Duodenal mucosa (tissue), 2 donors: Measurements from ENCODE around the gene CRIP2.
A peak's percentile ranks its signal among the peaks of the same experiment; 100 is the strongest.

Experiments
- H3K27ac ChIP-seq: one replicate; pipeline ENCODE4 v1.7.0; 2013; ENCODE audit warnings: low read depth, low read length
- H3K27me3 ChIP-seq, 2 donors: one replicate each; pipeline ENCODE4 v1.7.0; 2013; ENCODE audit warnings: low read length in 2 of 2, control low read depth in 1 of 2; ENCODE audit not compliant: insufficient read depth in 2 of 2, control insufficient read depth in 1 of 2
- H3K36me3 ChIP-seq, 2 donors: one replicate each; pipeline ENCODE4 v1.7.0; 2013; ENCODE audit warnings: low read length in 2 of 2, control low read depth in 1 of 2; ENCODE audit not compliant: insufficient read depth in 2 of 2, control insufficient read depth in 1 of 2
- H3K4me1 ChIP-seq, 2 donors: one replicate each; pipeline ENCODE4 v1.7.0; 2013; ENCODE audit warnings: low read length in 2 of 2, control low read depth in 1 of 2; ENCODE audit not compliant: insufficient read depth in 2 of 2, control insufficient read depth in 1 of 2
- H3K4me3 ChIP-seq, 2 donors: one replicate each; pipeline ENCODE4 v1.7.0; 2013; ENCODE audit warnings: low read length in 2 of 2, low read depth in 1 of 2
- H3K9ac ChIP-seq, 2 donors: one replicate each; pipeline ENCODE4 v1.7.0; 2013; ENCODE audit warnings: low read length in 2 of 2, low read depth in 1 of 2
- H3K9me3 ChIP-seq, 2 donors: one replicate each; pipeline ENCODE4 v1.7.0; 2013; ENCODE audit warnings: low read length in 2 of 2, control low read depth in 1 of 2; ENCODE audit not compliant: control insufficient read depth in 1 of 2

Gene CRIP2, protein sequence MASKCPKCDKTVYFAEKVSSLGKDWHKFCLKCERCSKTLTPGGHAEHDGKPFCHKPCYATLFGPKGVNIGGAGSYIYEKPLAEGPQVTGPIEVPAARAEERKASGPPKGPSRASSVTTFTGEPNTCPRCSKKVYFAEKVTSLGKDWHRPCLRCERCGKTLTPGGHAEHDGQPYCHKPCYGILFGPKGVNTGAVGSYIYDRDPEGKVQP

DNA sequence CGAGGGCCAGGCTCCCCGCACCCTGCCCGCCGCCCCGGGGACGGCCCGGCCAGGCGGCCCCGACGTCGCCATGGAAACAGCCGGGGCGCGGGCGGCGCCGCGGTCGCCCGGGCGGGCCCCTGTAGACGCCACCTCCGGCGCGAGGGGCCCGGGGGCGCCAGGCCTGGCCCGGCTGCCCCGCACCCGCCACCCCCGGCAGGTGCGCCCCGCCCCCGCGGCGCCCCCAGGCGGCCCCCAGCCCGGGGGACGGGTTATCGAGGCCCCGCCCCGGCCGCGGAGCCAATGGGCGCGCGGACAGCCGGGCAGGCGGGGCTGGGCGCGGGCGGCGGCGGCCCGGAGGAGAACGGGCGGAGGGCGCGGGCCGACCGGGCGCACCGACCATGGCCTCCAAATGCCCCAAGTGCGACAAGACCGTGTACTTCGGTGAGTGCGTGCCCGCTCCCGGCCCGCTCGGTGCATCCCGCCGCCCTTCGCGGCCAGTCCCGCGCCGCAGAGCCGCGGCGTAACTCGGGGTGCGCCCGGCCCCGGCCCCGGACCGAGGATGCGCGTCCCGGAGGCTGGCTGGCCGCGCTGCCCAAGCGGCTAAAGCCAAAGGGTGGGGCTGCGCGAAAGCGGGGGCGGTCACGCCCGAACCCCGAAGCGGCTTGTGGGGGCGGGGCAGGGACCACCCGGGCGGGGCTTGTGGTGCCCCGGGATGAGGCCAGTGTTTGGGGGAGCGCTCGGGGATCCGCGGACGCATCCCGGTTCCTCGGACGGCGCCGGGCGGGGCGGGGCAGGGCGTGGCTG is at the start of gene CRIP2:
Gene CRIP2 (plus strand): TSS at position 339 of the 786 bp plus-strand sequence. CDS start 42 bp downstream, at position 381.
- peaks cover 35 to 37% of the 10 kb centered on the region in 2 donors for H3K27me3 ChIP-seq
- peak within 1 kb of the TSS; percentile 32 to 33 for H3K9ac ChIP-seq
- peak within 1 kb of the TSS; percentile 85 for H3K27ac ChIP-seq
- H3K4me1 ChIP-seq, result peaks cover 23 to 35% of the 10 kb centered on the region in 2 donors
- peak within 1 kb of the TSS; percentile 59 to 62 for H3K4me3 ChIP-seq
- H3K36me3 ChIP-seq, result no peaks in the 10 kb centered on the region
- H3K9me3 ChIP-seq, result no peaks in the 10 kb centered on the region

DNA sequence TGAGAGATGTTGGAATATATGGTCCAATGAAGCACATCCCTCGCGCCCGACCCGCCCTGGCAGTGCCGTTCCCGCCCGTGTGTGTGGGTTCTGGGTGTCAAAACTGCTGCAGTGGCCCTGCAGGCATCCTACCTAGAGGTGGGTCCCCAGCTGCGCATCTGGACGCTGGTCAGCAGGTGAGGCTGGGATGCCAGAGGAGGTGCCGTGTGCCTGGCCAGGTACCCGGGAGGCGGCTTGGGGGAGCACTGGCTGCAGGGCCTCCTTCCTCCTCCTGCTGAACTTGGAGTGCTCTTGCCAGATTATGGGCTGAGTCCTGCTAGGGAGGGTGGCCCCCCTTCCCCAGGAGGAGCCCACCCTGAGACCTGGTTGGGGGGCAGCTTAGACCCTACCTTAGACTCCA is 49.8 kb upstream of the CRIP2 start:
- Histone ChIP-seq H3K4me1 (peaks cover 6 to 20% of the 10 kb centered on the region in 2 donors), H3K27me3 (no peaks in the 10 kb centered on the region), H3K36me3 (peaks cover 0 to 5% of the 10 kb centered on the region in 2 donors)

DNA sequence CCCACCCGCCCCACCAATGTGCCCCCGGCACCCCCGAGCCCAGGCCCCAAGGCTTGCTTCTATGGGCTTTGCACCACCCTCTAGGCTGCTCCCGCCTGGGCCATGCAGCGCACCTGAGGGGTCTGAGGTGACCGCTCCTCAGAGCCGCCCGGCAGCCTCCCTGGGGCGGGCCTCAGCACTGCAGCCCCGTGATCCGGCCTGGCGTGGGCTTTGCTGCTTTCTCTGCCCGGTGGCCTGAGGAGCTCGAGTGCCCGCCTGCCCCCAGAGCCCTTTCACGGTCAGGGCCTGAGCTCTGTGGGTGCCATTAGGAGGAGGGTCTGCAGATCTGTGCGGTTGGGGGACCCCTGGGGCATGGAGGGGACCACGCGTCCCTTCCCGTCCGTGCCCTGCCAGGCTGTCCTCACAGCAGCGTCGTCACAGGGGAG is 48.8 kb upstream of the CRIP2 start:
- H3K4me3 ChIP-seq, result no peak overlapping the region
- no peaks in the 10 kb centered on the region for H3K9me3 ChIP-seq
- no peak overlapping the region for H3K27ac ChIP-seq
- H3K36me3 ChIP-seq, result peaks cover 0 to 8% of the 10 kb centered on the region in 2 donors
- no peaks in the 10 kb centered on the region for H3K27me3 ChIP-seq
- no peak overlapping the region for H3K9ac ChIP-seq
- H3K4me1 ChIP-seq, result peaks cover 6 to 14% of the 10 kb centered on the region in 2 donors

More for the DNA sequence above, 49.8 kb upstream of the CRIP2 start:
- H3K9ac ChIP-seq, result no peak overlapping the region
- no peaks in the 10 kb centered on the region for H3K9me3 ChIP-seq
- no peak overlapping the region for H3K4me3 ChIP-seq
- H3K27ac ChIP-seq, result no peak overlapping the region

DNA sequence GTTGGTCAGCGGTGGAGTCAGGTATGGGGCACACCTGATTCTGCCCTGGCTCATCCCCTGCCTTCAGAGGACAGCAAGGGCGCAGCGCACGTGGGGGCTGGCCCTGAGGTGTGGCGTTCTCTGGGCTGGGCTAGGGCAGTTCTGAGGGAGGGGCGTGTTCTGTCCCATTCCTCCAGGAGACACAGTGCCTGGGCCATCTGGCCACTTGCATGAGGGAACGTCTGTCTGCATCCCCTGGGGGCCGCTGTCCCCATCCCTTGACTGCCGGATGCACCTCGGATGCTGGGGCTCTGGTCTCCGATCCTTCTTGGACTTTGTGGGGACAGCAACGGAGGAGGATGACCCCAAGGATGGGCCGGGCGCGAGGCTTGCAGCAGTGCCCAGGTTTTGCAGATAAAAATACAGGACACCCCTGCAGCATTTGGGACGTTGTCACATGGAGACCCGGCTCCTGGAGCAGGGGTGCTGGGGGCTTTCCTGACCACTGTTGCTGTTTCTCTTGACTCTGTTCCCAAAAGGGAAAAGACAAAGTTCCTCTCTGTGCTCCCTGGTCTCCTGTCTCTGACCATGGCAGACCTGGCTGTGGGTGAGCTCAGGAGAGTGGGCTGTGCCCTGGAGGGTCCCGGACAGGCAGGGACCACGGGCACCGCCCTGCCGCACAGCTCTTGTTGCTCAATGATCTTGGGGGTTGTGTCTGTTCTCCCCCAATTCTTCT is 48.0 kb upstream of the CRIP2 start:
- Histone ChIP-seq H3K9me3 (no peaks in the 10 kb centered on the region), H3K4me1 (peaks cover 6% of the 10 kb centered on the region in 2 donors), H3K27me3 (no peaks in the 10 kb centered on the region), H3K4me3 (no peak overlapping the region), H3K36me3 (peaks cover 0 to 8% of the 10 kb centered on the region in 2 donors), H3K9ac (no peak overlapping the region), H3K27ac (no peak overlapping the region)

DNA sequence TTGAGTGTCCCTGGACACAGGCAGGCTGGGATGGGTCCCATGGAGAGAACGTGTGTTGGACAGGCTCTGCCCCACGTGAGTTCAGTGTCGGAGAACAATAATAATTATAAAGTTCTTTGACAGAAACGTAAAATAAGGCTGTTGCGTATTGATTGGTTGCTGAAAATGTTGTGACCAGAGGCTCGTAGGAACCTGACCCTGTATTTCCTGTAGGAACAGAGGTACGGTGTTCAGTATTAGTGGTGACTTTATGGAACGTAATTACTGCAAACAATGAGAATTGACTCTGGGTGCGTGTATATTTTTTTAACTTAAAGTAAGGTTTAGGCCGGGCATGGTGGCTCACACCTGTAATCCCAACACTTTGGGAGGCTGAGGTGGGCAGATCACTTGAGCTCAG is 47.2 kb upstream of the CRIP2 start:
- Histone ChIP-seq H3K9me3 (no peaks in the 10 kb centered on the region), H3K27me3 (no peaks in the 10 kb centered on the region), H3K4me1 (no peaks in the 10 kb centered on the region), H3K4me3 (no peak overlapping the region), H3K36me3 (peaks cover 0 to 8% of the 10 kb centered on the region in 2 donors), H3K9ac (no peak overlapping the region), H3K27ac (no peak overlapping the region)

DNA sequence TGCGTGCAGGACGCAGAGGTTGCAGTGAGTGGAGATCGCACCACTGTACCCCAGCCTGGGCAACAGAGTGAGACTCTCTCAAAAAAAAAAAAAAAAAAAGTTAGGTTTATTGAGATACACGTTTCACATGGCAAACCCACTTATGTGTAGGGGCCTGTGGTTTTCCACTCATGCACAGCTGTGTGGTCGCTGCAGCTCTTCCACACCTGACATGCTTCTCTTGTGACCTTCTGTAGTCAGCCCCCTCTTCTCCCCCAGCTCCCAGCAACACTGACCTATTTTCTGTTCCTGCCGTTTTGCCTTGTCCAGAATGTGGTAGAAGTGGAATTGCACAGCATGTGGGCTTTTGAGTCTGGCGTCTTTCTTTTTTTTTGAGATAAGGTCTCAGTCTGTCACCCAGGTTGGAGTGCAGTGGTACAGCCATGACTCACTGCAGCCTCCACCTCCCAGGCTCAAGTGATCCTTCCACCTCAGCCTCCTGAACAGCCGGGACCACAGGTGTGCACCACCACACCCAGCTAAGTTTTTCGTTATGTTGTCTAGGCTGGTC is 46.6 kb upstream of the CRIP2 start:
- H3K4me1 ChIP-seq, result no peaks in the 10 kb centered on the region
- no peak overlapping the region for H3K4me3 ChIP-seq
- no peaks in the 10 kb centered on the region for H3K27me3 ChIP-seq
- no peak overlapping the region for H3K27ac ChIP-seq
- H3K9ac ChIP-seq, result no peak overlapping the region
- H3K36me3 ChIP-seq, result peaks cover 0 to 8% of the 10 kb centered on the region in 2 donors
- no peaks in the 10 kb centered on the region for H3K9me3 ChIP-seq

DNA sequence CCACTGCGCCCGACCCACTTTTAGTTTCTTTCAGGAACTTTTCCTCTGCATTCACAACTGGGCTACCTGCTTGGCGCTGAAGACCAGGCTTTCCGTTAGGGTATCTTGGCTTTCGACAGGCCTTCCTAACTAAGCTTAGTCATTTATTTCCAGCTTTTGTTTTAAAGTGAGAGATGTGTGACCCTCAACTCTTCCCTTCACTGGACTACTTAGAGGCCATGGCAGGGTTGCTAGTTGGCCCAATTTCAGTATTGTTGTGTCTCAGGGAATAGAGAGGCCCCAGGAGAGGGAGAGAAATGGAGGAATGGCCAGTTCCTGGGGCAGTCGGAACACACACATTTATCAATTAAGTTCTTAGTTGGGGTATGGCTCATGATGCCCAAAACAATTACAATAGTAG is 44.6 kb upstream of the CRIP2 start:
- Histone ChIP-seq H3K4me1 (no peaks in the 10 kb centered on the region), H3K4me3 (no peak overlapping the region), H3K27ac (no peak overlapping the region), H3K27me3 (no peaks in the 10 kb centered on the region), H3K9ac (no peak overlapping the region), H3K36me3 (peaks cover 0 to 8% of the 10 kb centered on the region in 2 donors), H3K9me3 (no peaks in the 10 kb centered on the region)

DNA sequence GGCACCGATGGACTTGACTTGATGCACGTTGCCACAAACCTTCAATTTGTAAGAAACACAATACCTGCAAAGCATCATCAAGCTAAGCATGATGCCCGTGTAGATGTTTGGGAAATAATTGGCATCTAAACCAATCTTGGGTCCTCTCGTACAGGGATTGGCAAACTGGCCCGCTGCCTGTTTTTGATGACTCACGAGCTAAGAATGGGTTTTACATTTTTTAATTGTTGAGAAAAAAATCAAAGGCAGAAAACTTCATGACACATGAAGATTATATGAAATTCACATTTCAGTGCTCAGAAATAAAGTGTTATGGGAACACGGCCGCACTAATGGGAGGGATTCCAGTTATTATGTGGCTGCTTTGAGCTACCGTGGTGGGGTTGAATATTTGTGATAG is 44.1 kb upstream of the CRIP2 start:
- H3K4me3 ChIP-seq, result no peak overlapping the region
- H3K27ac ChIP-seq, result no peak overlapping the region
- no peaks in the 10 kb centered on the region for H3K27me3 ChIP-seq
- H3K36me3 ChIP-seq, result peaks cover 0 to 8% of the 10 kb centered on the region in 2 donors
- no peaks in the 10 kb centered on the region for H3K9me3 ChIP-seq
- no peak overlapping the region for H3K9ac ChIP-seq
- no peaks in the 10 kb centered on the region for H3K4me1 ChIP-seq

DNA sequence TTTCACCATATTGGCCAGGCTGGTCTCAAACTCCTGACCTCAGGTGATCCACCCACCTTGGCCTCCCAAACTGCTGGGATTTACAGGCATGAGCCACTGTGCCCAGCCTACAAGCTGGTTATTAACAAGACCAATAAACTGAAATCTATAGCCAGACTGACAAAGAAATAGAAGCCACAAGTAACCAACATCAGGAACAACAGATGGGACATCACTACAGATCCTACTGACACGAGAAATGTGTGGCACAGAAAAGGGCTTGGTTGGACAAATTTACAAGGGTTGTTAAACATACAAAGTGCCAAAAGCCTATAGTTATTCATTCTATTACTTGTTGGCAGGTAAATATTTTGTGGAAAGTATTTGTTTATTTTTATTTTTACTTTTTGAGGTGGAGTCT is 43.4 kb upstream of the CRIP2 start:
- Histone ChIP-seq H3K4me1 (no peaks in the 10 kb centered on the region), H3K36me3 (peaks cover 0 to 8% of the 10 kb centered on the region in 2 donors), H3K4me3 (no peak overlapping the region), H3K27me3 (no peaks in the 10 kb centered on the region), H3K9ac (no peak overlapping the region), H3K27ac (no peak overlapping the region), H3K9me3 (no peaks in the 10 kb centered on the region)

DNA sequence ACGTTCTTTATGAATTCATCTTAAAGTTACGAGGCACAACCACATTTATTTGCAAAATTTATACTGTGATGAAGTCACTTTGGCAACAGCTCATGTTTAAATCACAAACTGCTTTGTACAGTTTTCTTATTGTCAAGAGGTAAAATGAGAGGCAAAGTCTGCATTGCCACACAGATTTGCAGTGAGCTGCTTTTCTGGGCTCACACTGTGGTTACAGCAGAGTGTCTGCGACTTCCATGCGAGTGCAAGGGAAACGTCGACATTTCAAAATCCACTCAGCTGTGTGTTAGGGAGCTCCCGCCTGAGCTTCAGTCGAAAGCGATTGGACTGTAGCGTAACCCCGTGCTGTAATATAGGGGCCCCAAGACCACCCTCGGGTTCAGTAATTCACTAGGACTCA is 42.0 kb upstream of the CRIP2 start:
- Histone ChIP-seq H3K9me3 (no peaks in the 10 kb centered on the region), H3K4me1 (no peaks in the 10 kb centered on the region)

More for the DNA sequence above, 42.0 kb upstream of the CRIP2 start:
- H3K36me3 ChIP-seq, result peaks cover 0 to 4% of the 10 kb centered on the region in 2 donors
- H3K27ac ChIP-seq, result no peak overlapping the region
- no peak overlapping the region for H3K4me3 ChIP-seq
- no peaks in the 10 kb centered on the region for H3K27me3 ChIP-seq
- H3K9ac ChIP-seq, result no peak overlapping the region
